Liver (tissue), 9 donors: ENCODE results near the gene PKMYT1. TPM values are rescaled to one million over a fixed set of nuclear protein-coding genes. Genes with fewer than 3 reads are reported as not detected.

Source experiments
- DNase-seq: peaks from one replicate; pipeline ENCODE4 v3.0.0-alpha.2; 2017; ENCODE audit warnings: low spot score
- H3K27ac ChIP-seq, 2 donors: one replicate each; pipeline ENCODE4 v1.7.0; 2013; ENCODE audit warnings: inconsistent platforms in 2 of 2, low read length in 2 of 2, control low read depth in 1 of 2, low read depth in 1 of 2, mild to moderate bottlenecking in 1 of 2
- H3K27me3 ChIP-seq, 4 donors: one replicate each; pipeline versions ENCODE4 v1.6.1 to v1.7.0; 2013; ENCODE audit warnings: low read length in 3 of 4, inconsistent platforms in 1 of 4, mild to moderate bottlenecking in 1 of 4, moderate library complexity in 1 of 4; ENCODE audit not compliant: control insufficient read depth in 4 of 4, insufficient read depth in 4 of 4
- H3K36me3 ChIP-seq, 4 donors: one replicate each; pipeline versions ENCODE4 v1.6.1 to v1.7.0; 2013; ENCODE audit warnings: low read length in 3 of 4, mild to moderate bottlenecking in 3 of 4, low read depth in 1 of 4, moderate library complexity in 1 of 4; ENCODE audit not compliant: control insufficient read depth in 4 of 4, insufficient read depth in 3 of 4
- H3K4me1 ChIP-seq, 4 donors: one replicate each; pipeline versions ENCODE4 v1.6.1 to v1.7.0; 2013; ENCODE audit warnings: low read length in 3 of 4, mild to moderate bottlenecking in 3 of 4, moderate library complexity in 1 of 4; ENCODE audit not compliant: control insufficient read depth in 4 of 4, insufficient read depth in 4 of 4
- H3K4me3 ChIP-seq, 3 donors: one replicate each; pipeline versions ENCODE4 v1.6.1 to v1.7.0; 2013; ENCODE audit warnings: low read length in 3 of 3, control low read depth in 1 of 3, low read depth in 1 of 3, mild to moderate bottlenecking in 1 of 3
- H3K9ac ChIP-seq, 2 donors: one replicate each; pipeline ENCODE4 v1.7.0; 2013; ENCODE audit warnings: low read length in 2 of 2, mild to moderate bottlenecking in 2 of 2, moderate library complexity in 2 of 2, control low read depth in 1 of 2, low read depth in 1 of 2
- H3K9me3 ChIP-seq, 4 donors: one replicate each; pipeline versions ENCODE4 v1.6.1 to v1.7.0; 2013; ENCODE audit warnings: low read length in 3 of 4; ENCODE audit not compliant: control insufficient read depth in 4 of 4
- EGR1 ChIP-seq, 2 donors: IDR thresholded peaks; 2 replicates each; pipeline ENCODE4 v1.6.1; 2016 to 2018; ENCODE audit warnings: antibody characterized with exemption in 2 of 2, low read depth in 2 of 2
- FOXA1 ChIP-seq: IDR thresholded peaks from 2 replicates; pipeline ENCODE4 v1.6.1; 2016; ENCODE audit warnings: antibody characterized with exemption
- FOXA2 ChIP-seq: IDR thresholded peaks from 2 replicates; pipeline ENCODE4 v1.6.1; 2016; ENCODE audit warnings: antibody characterized with exemption
- GABPA ChIP-seq, 2 donors: IDR thresholded peaks in 1 of 2; conservative IDR thresholded peaks in 1 of 2; 2 replicates each; pipeline ENCODE4 v1.6.1; 2016; ENCODE audit warnings: antibody characterized with exemption in 2 of 2, mild to moderate bottlenecking in 1 of 2, moderate library complexity in 1 of 2
- HNF4A ChIP-seq, 2 donors: conservative IDR thresholded peaks; 2 replicates each; pipeline ENCODE4 v1.6.1; 2016; ENCODE audit warnings: antibody characterized with exemption in 2 of 2, mild to moderate bottlenecking in 2 of 2
- HNF4G ChIP-seq: IDR thresholded peaks from 2 replicates; pipeline ENCODE4 v1.6.1; 2016; ENCODE audit warnings: antibody characterized with exemption
- JUND ChIP-seq, 2 donors: IDR thresholded peaks; 2 replicates each; pipeline ENCODE4 v1.6.1; 2016; ENCODE audit warnings: antibody characterized with exemption in 2 of 2
- NR2F2 ChIP-seq: IDR thresholded peaks from 2 replicates; pipeline ENCODE4 v1.6.1; 2016; ENCODE audit warnings: antibody characterized with exemption
- RAD21 ChIP-seq, 2 donors: IDR thresholded peaks; 2 replicates each; pipeline ENCODE4 v1.6.1; 2016; ENCODE audit warnings: antibody characterized with exemption in 2 of 2, mild to moderate bottlenecking in 2 of 2
- RXRA ChIP-seq, 2 donors: IDR thresholded peaks; 2 replicates each; pipeline ENCODE4 v1.6.1; 2017 to 2018; ENCODE audit warnings: antibody characterized with exemption in 2 of 2, mild to moderate bottlenecking in 1 of 2
- SP1 ChIP-seq: IDR thresholded peaks from 2 replicates; pipeline ENCODE4 v1.6.1; 2018; ENCODE audit warnings: antibody characterized with exemption, mild to moderate bottlenecking
- TAF1 ChIP-seq: conservative IDR thresholded peaks from 2 replicates; pipeline ENCODE4 v1.6.1; 2016; ENCODE audit warnings: antibody characterized with exemption, mild to moderate bottlenecking
- YY1 ChIP-seq: IDR thresholded peaks from 2 replicates; pipeline ENCODE4 v1.6.1; 2016; ENCODE audit warnings: antibody characterized with exemption, mild to moderate bottlenecking
- WGBS: extraction: QIAGEN DNeasy Blood & Tissue Kit; methylation state at CpG from one replicate; pipeline ENCODE4 v1.1.7; 2013; 5-methylcytosine and 5-hydroxymethylcytosine counted together
- polyA plus RNA-seq, 2 donors: library from polyadenylated mRNA; stranded (reverse) in 1 of 2; unstranded in 1 of 2; fragments of 200-250 nt in 1 of 2; fragments of >200 nt in 1 of 2; fragmentation: Nextera tagmentation in 1 of 2; extraction: Ambion mirVana in 1 of 2; gene quantifications; one replicate each; pipeline versions ENCODE4 v1.2.1 to v1.2.3, GENCODE V29; 2013 to 2015
- total RNA-seq, 2 donors: library from RNA; depleted of rRNA; stranded (reverse); fragments of >200 nt; gene quantifications; one replicate each; pipeline ENCODE4 v1.2.3, GENCODE V29; 2014
- TF ChIP-seq, protein P1 (sequence below): IDR thresholded peaks from 2 replicates; pipeline ENCODE4 v1.6.1; 2016; ENCODE audit warnings: antibody characterized with exemption, mild to moderate bottlenecking
- TF ChIP-seq, protein P2 (sequence below): fragments of 150-350 bp; IDR thresholded peaks from 2 replicates; pipeline ENCODE4 v1.5.1; 2017; ENCODE audit warnings: improper control_type of control experiment, low read depth, low read length; ENCODE audit not compliant: missing input control
- TF ChIP-seq, protein P3 (sequence below): IDR thresholded peaks from 2 replicates; pipeline ENCODE4 v1.6.1; 2016; ENCODE audit warnings: antibody characterized with exemption
- TF ChIP-seq, protein P4 (sequence below): IDR thresholded peaks from 2 replicates; pipeline ENCODE4 v1.6.1; 2016; ENCODE audit warnings: antibody characterized with exemption
- TF ChIP-seq, protein P5 (sequence below): IDR thresholded peaks from 2 replicates; pipeline ENCODE4 v1.6.1; 2016; ENCODE audit warnings: antibody characterized with exemption
- donor health status: healthy.
- donor health status: healthy.
- donor health status: healthy.
- donor health status: healthy.
- donor health status: healthy.

The PKMYT1 gene
- total and polyA plus RNA-seq, 4 donors, result 0.50 to 15.8 (median 2.6) TPM

DNA sequence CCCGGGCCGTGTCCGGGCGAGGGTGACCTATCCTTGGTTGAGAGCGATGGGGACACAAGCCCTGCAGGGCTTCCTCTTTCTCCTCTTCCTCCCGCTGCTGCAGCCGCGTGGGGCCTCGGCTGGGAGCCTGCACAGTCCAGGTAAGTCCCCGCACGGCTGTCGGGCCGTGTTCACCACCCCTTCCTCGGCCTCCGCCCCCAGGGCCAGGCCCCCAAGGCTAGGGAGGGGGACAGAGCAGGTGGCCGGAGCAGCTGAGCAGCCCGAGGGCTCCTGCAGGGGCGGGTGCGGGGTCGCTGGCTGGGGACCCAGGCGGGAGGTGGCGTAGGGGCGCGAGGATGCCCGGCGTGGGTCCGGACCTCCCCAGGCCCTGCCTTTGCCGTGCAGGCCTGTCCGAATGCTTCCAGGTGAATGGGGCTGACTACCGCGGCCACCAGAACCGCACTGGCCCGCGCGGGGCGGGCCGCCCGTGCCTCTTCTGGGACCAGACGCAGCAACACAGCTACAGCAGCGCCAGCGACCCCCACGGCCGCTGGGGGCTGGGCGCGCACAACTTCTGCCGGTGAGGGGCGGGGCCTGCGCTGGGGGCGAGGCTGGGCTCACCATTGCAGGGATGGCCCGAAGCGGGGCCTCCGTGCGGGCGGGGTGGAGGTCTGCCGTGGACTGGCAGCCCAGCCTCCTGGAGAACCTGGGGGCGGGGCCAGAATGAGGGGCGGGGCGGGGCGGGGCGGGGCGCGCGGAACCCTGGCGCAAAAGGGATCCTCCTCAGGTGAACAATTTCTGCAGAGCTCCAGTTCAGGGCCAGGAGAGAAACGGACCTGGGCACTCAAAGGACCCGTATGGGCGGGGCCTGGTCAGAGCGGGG is 15.5 kb downstream of the PKMYT1 start:
- WGBS, result 2% methylated on average over 68 of the region's 68 CpGs
- peak overlapping the region in 1 of 3 donors; percentile 18 for H3K4me3 ChIP-seq
- TF ChIP-seq, protein P1, sequence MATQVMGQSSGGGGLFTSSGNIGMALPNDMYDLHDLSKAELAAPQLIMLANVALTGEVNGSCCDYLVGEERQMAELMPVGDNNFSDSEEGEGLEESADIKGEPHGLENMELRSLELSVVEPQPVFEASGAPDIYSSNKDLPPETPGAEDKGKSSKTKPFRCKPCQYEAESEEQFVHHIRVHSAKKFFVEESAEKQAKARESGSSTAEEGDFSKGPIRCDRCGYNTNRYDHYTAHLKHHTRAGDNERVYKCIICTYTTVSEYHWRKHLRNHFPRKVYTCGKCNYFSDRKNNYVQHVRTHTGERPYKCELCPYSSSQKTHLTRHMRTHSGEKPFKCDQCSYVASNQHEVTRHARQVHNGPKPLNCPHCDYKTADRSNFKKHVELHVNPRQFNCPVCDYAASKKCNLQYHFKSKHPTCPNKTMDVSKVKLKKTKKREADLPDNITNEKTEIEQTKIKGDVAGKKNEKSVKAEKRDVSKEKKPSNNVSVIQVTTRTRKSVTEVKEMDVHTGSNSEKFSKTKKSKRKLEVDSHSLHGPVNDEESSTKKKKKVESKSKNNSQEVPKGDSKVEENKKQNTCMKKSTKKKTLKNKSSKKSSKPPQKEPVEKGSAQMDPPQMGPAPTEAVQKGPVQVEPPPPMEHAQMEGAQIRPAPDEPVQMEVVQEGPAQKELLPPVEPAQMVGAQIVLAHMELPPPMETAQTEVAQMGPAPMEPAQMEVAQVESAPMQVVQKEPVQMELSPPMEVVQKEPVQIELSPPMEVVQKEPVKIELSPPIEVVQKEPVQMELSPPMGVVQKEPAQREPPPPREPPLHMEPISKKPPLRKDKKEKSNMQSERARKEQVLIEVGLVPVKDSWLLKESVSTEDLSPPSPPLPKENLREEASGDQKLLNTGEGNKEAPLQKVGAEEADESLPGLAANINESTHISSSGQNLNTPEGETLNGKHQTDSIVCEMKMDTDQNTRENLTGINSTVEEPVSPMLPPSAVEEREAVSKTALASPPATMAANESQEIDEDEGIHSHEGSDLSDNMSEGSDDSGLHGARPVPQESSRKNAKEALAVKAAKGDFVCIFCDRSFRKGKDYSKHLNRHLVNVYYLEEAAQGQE, result no peak
- TF ChIP-seq, protein P2, sequence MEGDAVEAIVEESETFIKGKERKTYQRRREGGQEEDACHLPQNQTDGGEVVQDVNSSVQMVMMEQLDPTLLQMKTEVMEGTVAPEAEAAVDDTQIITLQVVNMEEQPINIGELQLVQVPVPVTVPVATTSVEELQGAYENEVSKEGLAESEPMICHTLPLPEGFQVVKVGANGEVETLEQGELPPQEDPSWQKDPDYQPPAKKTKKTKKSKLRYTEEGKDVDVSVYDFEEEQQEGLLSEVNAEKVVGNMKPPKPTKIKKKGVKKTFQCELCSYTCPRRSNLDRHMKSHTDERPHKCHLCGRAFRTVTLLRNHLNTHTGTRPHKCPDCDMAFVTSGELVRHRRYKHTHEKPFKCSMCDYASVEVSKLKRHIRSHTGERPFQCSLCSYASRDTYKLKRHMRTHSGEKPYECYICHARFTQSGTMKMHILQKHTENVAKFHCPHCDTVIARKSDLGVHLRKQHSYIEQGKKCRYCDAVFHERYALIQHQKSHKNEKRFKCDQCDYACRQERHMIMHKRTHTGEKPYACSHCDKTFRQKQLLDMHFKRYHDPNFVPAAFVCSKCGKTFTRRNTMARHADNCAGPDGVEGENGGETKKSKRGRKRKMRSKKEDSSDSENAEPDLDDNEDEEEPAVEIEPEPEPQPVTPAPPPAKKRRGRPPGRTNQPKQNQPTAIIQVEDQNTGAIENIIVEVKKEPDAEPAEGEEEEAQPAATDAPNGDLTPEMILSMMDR, result no peak
- TF ChIP-seq FOXA1 (no peak), RXRA (IDR thresholded peaks at IDR 0.05) (no peak), TAF1 (no peak), SP1 (no peak), HNF4G (no peak), EGR1 (IDR thresholded peaks at IDR 0.05; ENCODE audit: low read depth in 2 of 2) (no peak), JUND (IDR thresholded peaks at IDR 0.05) (no peak), RAD21 (IDR thresholded peaks at IDR 0.05) (no peak), NR2F2 (no peak), HNF4A (conservative IDR thresholded peaks at IDR 0.05) (no peak), GABPA (IDR thresholded peaks at IDR 0.05 in 1 of 2, conservative IDR thresholded peaks at IDR 0.05 in 1 of 2) (no peak), FOXA2 (no peak), YY1 (no peak)
- TF ChIP-seq, protein P3, sequence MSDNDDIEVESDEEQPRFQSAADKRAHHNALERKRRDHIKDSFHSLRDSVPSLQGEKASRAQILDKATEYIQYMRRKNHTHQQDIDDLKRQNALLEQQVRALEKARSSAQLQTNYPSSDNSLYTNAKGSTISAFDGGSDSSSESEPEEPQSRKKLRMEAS, result no peak
- TF ChIP-seq, protein P4, sequence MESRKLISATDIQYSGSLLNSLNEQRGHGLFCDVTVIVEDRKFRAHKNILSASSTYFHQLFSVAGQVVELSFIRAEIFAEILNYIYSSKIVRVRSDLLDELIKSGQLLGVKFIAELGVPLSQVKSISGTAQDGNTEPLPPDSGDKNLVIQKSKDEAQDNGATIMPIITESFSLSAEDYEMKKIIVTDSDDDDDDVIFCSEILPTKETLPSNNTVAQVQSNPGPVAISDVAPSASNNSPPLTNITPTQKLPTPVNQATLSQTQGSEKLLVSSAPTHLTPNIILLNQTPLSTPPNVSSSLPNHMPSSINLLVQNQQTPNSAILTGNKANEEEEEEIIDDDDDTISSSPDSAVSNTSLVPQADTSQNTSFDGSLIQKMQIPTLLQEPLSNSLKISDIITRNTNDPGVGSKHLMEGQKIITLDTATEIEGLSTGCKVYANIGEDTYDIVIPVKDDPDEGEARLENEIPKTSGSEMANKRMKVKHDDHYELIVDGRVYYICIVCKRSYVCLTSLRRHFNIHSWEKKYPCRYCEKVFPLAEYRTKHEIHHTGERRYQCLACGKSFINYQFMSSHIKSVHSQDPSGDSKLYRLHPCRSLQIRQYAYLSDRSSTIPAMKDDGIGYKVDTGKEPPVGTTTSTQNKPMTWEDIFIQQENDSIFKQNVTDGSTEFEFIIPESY, result no peak
- TF ChIP-seq, protein P5, sequence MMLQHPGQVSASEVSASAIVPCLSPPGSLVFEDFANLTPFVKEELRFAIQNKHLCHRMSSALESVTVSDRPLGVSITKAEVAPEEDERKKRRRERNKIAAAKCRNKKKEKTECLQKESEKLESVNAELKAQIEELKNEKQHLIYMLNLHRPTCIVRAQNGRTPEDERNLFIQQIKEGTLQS, result no peak
- H3K36me3 ChIP-seq, result no peaks in the 10 kb centered on the region
- peaks cover 0 to 14% (median 5%) of the 10 kb centered on the region in 4 donors for H3K27me3 ChIP-seq
- H3K27ac ChIP-seq, result no peak overlapping the region
- DNase-seq, result peak; percentile 61
- peaks cover 7 to 33% (median 30%) of the 10 kb centered on the region in 4 donors for H3K4me1 ChIP-seq
- H3K9me3 ChIP-seq, result no peaks in the 10 kb centered on the region
- no peak overlapping the region for H3K9ac ChIP-seq
